ENCODE measurements around the gene EVL.

DNA sequence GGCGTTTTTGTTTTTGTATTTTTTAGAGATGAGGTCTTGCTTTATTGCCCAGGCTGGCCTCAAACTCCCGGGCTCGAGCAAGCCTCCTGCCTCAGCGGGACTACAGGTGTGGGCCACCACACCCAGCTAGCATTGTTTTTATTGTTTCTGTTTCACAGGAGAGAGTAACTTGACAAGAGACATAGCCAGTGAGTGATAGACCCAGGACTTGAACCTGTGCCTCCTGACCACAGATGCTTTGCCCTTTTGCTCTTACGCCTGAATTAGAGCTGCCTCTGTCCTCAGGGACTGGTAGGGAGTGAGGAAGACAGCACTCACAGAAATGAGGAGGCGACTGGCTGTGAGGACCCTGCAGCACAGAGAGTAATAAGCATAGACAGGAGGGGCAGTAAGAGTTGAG lies 2.3 kb downstream of the EVL start:
- no peak for TF ChIP-seq GATA2 (IDR thresholded peaks at IDR 0.05; ENCODE audit: low read depth, low read length)
- no peak for TF ChIP-seq GATA3 (IDR thresholded peaks at IDR 0.05; ENCODE audit: low read depth, low read length)
